ENCODE data around the gene BABAM2. TPM values are rescaled to one million over a fixed set of nuclear protein-coding genes. Genes with fewer than 3 reads are reported as not detected.

BABAM2 gene
- total RNA-seq, 4 donors from 2014 or later, result 23.7 to 41.1 (median 27.9) TPM

GRCh38 chr2:28210535-28210934, 320.0 kb downstream of the BABAM2 start:
- H3K4me1 ChIP-seq, result no peaks in the 10 kb centered on the region
- H3K36me3 ChIP-seq, result no peaks in the 10 kb centered on the region
- no peaks in the 10 kb centered on the region for H3K9me3 ChIP-seq
- no peak overlapping the region for H3K4me3 ChIP-seq
- H3K27me3 ChIP-seq, result no peaks in the 10 kb centered on the region
- no peak for TF ChIP-seq EP300 (IDR thresholded peaks at IDR 0.05)
- TF ChIP-seq CTCF (IDR thresholded peaks at IDR 0.05), result no peak
- no peak for TF ChIP-seq POLR2AphosphoS5 (IDR thresholded peaks at IDR 0.05)
- TF ChIP-seq POLR2A (IDR thresholded peaks at IDR 0.05), result no peak
- no peak for DNase-seq (ENCODE audit: low spot score in 2 of 2)
- 82% methylated on average over 1 of the region's 1 CpG for WGBS
- no peak overlapping the region for H3K27ac ChIP-seq

- H3K27ac ChIP-seq, result no peak overlapping the region
- no peak for TF ChIP-seq POLR2A (IDR thresholded peaks at IDR 0.05)
- no peak for TF ChIP-seq POLR2AphosphoS5 (IDR thresholded peaks at IDR 0.05)
- no peak for TF ChIP-seq EP300 (IDR thresholded peaks at IDR 0.05)
- no peak for TF ChIP-seq CTCF (IDR thresholded peaks at IDR 0.05)
- no peak for DNase-seq (ENCODE audit: low spot score in 2 of 2)
- H3K36me3 ChIP-seq, result no peaks in the 10 kb centered on the region
- no peaks in the 10 kb centered on the region for H3K9me3 ChIP-seq
- no peak overlapping the region for H3K4me3 ChIP-seq
- 70% methylated on average over 2 of the region's 2 CpGs for whole genome bisulfite sequencing
- no peaks in the 10 kb centered on the region for H3K4me1 ChIP-seq
- no peaks in the 10 kb centered on the region for H3K27me3 ChIP-seq
Measured at GRCh38 chr2:28216331-28216730, 325.8 kb downstream of the BABAM2 start.

- TF ChIP-seq POLR2A (IDR thresholded peaks at IDR 0.05) (no peak), POLR2AphosphoS5 (IDR thresholded peaks at IDR 0.05) (no peak), CTCF (IDR thresholded peaks at IDR 0.05) (no peak), EP300 (IDR thresholded peaks at IDR 0.05) (no peak)
- H3K4me1 ChIP-seq, result no peaks in the 10 kb centered on the region
- no peak overlapping the region for H3K4me3 ChIP-seq
- no peaks in the 10 kb centered on the region for H3K36me3 ChIP-seq
- no peaks in the 10 kb centered on the region for H3K9me3 ChIP-seq
- H3K27me3 ChIP-seq, result no peaks in the 10 kb centered on the region
- WGBS, result 99% methylated on average over 3 of the region's 3 CpGs
- no peak overlapping the region for H3K27ac ChIP-seq
- DNase-seq (ENCODE audit: low spot score in 2 of 2), result no peak
Measured at GRCh38 chr2:28217042-28217740, 326.7 kb downstream of the BABAM2 start.

GRCh38 chr2:28219138-28219537, 328.6 kb downstream of the BABAM2 start:
- no peak overlapping the region for H3K27ac ChIP-seq
- H3K4me1 ChIP-seq, result peaks cover 1% of the 10 kb centered on the region
- H3K36me3 ChIP-seq, result no peaks in the 10 kb centered on the region
- TF ChIP-seq POLR2A (IDR thresholded peaks at IDR 0.05) (no peak), EP300 (IDR thresholded peaks at IDR 0.05) (no peak), CTCF (IDR thresholded peaks at IDR 0.05) (no peak), POLR2AphosphoS5 (IDR thresholded peaks at IDR 0.05) (no peak)
- no peak for DNase-seq (ENCODE audit: low spot score in 2 of 2)
- no peaks in the 10 kb centered on the region for H3K27me3 ChIP-seq
- 94% methylated on average over 4 of the region's 4 CpGs for WGBS
- H3K4me3 ChIP-seq, result no peak overlapping the region
- no peaks in the 10 kb centered on the region for H3K9me3 ChIP-seq

- H3K27me3 ChIP-seq, result no peaks in the 10 kb centered on the region
- TF ChIP-seq POLR2A (IDR thresholded peaks at IDR 0.05) (no peak), CTCF (IDR thresholded peaks at IDR 0.05) (no peak), POLR2AphosphoS5 (IDR thresholded peaks at IDR 0.05) (no peak), EP300 (IDR thresholded peaks at IDR 0.05) (no peak)
- 85% methylated on average over 13 of the region's 13 CpGs for WGBS
- no peaks in the 10 kb centered on the region for H3K36me3 ChIP-seq
- H3K9me3 ChIP-seq, result no peaks in the 10 kb centered on the region
- no peak overlapping the region for H3K4me3 ChIP-seq
- H3K27ac ChIP-seq, result no peak overlapping the region
- DNase-seq (ENCODE audit: low spot score in 2 of 2), result no peak
- H3K4me1 ChIP-seq, result peaks cover 9% of the 10 kb centered on the region
Measured at GRCh38 chr2:28219758-28220368, 329.3 kb downstream of the BABAM2 start.
